Muscle of arm (tissue), 12 donors: ENCODE data around the gene ARL16. TPM values are rescaled to one million over a fixed set of nuclear protein-coding genes. Genes with fewer than 3 reads are reported as not detected.

ENCODE experiments used
- DNase-seq: peaks from one replicate; pipeline ENCODE4 v3.0.0-alpha.2; 2013
- polyA plus RNA-seq, 12 donors: library from polyadenylated mRNA; unstranded; fragments of 120-200 nt; gene quantifications; one replicate each; pipeline ENCODE4 v1.2.1, GENCODE V29; 2013; ENCODE audit not compliant: insufficient read length in 12 of 12

The ARL16 gene
- polyA plus RNA-seq, 12 donors, result 21.2 to 39.2 (median 30.1) TPM; not detected in 1

DNA sequence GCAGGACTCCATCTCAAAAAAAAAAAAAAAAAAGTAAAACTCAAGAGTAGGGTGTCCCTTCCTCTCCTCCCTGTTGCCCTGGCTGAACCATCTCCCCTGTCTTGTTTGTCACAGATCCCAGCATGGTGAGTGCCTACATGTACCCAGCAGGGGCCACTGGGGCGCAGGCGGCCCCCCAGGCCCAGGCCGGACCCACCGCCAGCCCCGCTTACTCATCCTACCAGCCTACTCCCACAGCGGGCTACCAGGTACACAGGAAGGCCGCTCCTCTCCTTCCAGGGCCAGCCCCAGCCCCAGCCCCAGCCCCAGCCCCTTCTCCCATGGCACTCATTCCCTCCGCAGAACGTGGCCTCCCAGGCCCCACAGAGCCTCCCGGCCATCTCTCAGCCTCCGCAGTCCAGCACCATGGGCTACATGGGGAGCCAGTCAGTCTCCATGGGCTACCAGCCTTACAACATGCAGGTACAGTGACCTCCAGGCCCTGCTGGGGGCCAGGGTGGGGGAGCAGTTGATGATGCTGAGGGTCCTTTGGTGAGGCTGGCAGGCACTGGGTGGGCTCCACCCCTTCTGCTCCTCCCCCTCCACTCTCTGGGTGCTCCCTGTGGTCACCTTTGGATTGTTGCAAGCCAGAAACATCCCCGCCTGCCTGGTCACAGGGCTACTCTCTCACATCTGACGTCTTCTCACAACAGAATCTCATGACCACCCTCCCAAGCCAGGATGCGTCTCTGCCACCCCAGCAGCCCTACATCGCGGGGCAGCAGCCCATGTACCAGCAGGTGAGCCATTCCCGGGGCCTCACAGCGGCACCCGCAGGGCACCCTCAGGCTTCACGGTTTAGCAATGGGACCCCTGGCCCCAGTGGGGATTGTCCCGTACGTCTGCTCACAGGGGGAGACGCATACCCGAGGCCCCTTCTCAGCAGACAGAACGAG lies 17.0 kb upstream of the ARL16 start:
- no peak for DNase-seq

DNA sequence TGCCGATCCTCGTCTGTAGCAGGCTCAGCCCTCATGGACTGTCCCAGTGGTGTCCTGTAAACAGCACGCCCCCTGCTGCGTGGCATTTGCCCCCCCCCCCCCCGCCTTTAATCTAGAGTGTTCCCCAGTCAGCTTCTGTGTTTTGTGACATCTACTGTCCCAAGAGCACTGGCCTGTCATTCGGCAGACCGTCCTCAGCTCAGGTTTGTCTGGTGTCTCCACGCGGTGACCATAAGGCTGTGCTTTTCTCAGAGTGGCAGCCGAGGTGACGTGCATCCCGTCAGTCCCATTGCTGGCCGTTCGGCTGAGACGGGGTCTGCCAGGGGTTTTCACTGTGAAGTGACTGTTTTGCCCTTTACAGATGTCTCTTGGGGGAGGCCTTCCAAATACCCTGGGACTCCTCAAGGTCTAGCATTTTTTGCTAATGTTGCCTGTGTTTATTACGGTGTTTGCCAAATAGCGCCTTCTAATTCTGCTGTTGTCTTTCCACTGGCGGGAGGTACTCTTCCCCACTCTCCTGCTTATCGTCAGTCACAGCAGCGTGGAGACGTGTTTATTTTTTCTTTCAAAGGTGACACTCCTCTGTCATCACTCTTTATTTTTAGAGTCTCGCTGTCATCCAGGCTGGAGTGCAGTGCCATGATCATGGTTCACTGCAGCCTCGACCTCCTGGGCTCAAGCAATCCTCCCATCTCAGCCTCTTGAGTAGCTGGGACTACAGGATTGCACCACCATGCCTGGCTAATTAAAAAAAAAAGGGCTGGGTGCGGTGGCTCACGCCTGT lies 13.9 kb upstream of the ARL16 start:
- DNase-seq, result no peak

DNA sequence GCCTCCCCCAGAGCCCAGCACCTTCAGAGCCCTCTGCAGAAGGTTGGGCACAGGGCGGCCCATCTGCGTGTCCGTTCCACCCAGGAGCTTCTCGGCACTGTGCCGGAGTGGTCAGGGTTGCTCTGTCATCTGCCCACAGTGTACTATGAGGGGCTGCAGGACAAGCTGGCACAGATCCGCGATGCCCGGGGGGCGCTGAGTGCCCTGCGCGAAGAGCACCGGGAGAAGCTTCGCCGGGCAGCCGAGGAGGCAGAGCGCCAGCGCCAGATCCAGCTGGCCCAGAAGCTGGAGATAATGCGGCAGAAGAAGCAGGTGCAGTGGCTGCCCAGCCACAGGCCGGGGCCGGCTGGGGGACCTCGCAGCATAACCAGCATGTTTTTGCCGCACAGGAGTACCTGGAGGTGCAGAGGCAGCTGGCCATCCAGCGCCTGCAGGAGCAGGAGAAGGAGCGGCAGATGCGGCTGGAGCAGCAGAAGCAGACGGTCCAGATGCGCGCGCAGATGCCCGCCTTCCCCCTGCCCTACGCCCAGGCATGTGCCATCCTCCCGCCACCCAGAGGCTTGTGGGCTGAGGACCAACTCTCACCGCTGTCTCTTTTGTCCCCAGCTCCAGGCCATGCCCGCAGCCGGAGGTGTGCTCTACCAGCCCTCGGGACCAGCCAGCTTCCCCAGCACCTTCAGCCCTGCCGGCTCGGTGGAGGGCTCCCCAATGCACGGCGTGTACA lies 12.8 kb upstream of the ARL16 start:
- no peak for DNase-seq

DNA sequence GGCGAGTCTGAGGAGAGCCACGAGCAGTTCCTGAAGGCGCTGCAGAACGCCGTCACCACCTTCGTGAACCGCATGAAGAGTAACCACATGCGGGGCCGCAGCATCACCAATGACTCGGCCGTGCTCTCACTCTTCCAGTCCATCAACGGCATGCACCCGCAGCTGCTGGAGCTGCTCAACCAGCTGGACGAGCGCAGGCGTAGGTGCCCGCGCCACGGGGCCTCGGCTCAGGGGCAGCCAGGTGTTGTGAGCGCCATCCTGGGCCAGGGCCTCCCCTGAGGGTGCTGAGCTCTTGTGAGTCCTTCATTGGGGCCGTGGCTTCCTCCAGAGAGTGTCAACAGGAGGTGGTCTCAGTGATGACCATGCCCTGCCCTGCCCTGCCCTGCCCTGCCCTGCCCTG lies 12.2 kb upstream of the ARL16 start:
- no peak for DNase-seq

DNA sequence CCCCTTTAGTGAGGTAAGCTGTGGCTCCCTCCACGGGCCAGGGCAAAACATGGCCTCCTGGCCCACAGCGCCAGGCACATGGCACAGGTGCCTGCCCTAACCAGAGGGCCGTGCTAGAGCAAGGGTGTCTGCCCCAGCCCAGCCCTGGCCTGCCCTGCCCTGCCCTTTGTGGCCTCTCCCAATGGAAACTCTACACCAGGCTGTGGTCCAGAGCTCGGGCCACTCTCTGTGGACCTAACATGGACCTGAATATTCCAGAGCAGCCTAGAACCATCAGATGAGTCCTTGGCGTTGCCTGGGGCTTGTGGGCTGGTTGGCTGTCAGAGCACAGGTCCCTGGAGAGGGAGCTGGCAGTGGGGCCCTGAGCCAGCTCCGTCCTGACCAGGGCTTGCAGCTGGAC lies 11.6 kb upstream of the ARL16 start:
- DNase-seq, result no peak

DNA sequence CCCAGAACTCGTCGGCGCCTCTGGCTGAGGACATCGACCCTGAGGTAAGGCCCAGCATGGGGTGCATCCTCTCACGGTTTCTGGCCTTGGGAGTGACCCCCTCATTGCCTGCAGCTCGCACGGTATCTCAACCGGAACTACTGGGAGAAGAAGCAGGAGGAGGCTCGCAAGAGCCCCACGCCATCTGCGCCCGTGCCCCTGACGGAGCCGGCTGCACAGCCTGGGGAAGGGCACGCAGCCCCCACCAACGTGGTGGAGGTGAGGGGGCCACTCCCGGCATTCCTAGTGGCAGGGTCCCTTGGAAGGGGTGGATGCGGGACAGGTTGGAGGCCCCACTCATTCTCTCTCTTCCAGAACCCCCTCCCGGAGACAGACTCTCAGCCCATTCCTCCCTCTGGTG lies 11.2 kb upstream of the ARL16 start:
- DNase-seq, result no peak

DNA sequence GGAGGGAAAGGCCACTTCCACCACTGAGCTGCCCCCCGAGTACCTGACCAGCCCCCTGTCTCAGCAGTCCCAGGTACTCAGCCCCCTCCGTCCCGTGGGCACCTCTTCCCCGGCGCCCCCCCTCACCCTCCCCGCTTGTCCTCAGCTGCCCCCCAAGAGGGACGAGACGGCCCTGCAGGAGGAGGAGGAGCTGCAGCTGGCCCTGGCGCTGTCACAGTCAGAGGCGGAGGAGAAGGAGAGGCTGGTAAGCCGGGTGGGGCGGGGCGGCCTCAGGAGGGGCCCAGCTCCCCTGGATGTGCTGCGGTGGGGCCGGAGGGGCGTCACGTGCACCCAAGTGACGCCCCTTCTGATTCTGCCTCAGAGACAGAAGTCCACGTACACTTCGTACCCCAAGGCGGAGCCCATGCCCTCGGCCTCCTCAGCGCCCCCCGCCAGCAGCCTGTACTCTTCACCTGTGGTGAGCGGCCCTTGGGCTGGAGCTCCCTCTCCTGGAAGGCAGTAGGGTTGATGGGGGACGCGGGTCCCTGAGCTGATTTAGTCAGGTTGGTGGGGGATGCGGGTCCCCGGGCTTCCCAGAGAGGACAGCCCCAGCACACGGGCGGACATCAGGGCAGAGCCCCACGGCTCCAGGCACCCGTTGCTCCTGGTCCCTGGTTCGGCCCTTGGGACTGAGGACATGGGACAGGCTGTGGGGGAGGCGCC lies 10.1 kb upstream of the ARL16 start:
- DNase-seq, result no peak

DNA sequence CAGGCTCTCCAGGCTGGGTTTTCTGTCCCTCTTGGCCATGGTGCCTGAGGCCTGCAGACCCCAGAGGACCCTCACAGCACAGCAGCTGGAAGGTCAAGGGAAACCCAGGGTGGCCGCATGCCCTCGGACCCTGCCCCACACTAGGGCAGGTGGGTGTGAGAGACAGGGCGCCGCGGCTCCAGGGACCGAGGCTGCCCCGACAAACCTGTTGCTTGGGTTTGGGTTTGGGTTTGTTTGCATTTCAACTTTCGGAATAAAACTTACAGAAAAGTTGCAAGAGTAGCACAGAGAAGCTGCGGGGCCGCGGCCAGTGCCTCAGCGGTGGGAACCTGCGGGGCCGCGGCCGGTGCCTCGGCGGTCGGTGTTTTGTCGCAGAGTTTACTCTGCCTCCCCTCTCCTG lies 8.0 kb upstream of the ARL16 start:
- no peak for DNase-seq

DNA sequence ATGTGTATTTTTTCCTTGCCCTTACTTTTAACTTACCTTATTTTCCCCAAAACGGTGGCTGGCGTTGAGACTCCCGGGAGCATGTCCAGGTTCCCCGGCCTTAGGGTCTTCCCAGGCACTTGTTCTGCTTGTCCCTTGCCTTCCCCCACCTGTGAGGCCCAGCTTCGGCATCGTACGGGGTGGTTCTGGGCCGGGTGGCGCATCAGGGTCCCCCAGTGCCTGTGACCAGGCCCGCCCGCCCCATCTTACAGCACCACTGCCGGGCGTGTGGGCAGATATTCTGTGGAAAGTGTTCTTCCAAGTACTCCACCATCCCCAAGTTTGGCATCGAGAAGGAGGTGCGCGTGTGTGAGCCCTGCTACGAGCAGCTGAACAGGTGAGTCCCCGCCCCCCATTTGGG lies 7.6 kb upstream of the ARL16 start:
- DNase-seq, result no peak

DNA sequence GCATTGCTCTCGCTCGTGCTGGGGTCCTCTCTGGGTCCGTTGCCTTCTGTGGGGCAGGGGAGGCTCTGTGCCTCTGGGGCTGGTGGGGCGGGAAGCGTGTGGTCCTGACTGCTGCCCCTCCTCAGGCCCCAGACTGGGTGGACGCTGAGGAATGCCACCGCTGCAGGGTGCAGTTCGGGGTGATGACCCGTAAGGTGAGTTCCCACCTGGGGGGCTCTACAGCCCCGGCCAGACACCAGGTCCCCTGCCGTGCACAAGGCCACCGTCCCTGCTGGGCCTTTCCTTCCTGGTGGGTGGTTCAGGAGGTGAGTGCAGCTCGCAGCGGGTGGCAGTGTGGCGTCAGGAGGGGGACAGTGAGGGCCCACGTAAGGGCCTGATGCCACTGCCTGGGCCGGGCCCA lies 7.0 kb upstream of the ARL16 start:
- no peak for DNase-seq

DNA sequence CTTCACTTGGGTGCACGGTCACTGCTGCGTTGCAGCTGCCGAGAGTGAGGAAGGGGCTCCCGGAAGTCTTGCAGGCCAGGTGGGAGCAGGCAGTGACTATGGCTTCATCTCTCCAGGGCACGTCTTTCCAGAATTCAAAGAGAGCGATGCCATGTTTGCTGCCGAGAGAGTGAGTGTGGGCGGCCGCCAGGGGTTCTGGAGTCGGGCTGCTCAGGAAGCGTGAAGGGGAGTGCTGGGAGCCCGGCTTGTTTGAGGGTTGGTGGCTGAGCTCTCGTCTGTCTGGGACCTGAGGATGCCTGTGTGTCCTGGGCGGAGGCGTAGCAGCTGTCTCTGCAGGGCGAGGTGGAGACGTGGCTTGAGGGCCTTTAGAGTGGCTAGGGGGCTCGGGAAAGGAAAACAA lies 6.5 kb upstream of the ARL16 start:
- DNase-seq, result no peak

DNA sequence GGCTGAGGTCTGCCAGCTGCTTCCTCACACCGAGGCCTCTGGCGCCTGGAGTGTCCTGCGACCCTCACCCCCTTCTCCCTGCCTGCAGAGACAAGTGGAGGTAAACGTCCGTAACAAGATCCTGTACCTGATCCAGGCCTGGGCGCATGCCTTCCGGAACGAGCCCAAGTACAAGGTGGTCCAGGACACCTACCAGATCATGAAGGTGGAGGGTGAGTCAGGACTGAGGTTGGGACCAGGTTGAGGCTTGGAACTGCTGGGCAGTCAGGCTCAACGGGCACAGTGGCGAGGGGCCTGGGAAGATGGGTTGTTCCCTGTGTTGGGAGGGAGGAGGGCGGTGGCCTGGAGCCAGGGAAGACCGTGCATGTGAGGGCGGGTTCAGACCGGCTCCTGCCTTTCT lies 5.0 kb upstream of the ARL16 start:
- DNase-seq, result no peak

DNA sequence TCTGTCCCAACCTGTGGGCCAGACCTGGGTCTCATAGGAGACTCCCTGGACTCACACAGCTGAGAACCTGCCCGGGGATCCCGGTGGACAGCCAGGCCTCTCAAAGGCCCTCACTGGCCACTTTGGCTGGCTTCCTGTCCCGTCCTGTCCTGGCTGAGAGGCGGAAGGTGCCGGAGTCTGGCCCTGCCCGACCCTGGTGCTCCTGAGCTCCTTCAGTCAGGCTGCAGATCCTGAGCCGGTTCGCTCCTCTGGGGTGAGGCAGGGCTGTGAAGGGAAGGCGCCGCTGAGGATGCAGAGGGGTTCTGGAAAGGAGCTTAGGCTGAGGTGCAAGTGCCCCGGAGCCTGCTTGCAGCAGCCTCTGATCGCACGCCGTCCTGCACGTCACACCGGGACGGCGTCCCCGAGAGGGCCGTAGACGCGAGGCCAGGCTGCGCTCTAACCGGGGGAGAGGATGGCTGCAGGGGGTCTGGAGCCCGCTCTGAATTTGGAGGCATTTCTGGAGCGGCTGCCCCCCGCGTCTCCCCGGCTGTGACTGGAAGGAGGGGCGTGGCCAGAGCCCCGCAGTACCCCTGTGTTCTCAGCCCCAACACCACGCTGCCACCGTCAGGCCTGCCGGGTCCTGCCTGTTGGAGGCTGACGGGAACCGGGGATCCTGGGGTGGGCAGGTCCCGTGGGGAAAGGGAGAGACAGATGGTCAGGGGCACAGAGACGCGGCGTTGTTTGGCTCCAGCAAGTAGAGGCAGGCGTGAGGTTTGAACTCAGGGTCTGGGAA lies 4.4 kb upstream of the ARL16 start:
- DNase-seq, result no peak

DNA sequence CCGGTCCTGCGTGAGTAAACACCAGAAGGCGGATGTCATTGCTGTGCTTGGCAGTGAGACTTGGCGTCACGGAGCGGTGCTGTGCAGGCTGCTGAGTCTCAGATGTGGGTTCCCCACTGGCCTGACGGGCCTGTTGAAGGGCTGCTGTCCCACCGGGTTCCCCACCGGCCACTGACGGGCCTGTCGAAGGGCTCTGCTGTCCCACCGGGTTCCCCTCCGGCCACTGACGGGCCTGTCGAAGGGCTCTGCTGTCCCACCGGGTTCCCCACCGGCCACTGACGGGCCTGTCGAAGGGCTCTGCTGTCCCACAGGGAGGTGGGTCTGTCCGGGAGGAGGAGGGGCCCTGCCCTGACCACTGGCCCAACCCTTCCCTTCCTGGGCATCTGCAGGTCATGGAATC lies 3.0 kb upstream of the ARL16 start:
- no peak for DNase-seq

DNA sequence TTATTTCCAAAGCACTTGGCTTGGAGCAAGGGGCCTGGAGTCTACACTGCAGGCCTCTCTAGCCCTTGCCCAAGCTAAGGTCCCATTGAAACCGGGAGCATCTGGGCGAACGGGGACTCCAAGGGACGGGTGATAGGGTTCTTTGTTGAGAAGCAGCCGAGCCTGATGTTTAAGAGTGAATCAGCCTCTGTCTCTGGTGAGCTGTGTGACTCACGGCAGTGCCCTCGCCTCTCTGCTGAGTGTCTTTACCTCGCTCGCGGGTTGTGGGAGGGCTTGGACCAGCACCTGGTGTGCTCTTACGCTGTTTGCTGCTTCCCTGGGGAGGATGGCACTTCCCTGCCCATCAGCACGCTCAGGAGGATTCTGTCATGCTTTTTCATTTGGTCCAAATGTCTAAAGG lies 1.5 kb upstream of the ARL16 start:
- no peak for DNase-seq

DNA sequence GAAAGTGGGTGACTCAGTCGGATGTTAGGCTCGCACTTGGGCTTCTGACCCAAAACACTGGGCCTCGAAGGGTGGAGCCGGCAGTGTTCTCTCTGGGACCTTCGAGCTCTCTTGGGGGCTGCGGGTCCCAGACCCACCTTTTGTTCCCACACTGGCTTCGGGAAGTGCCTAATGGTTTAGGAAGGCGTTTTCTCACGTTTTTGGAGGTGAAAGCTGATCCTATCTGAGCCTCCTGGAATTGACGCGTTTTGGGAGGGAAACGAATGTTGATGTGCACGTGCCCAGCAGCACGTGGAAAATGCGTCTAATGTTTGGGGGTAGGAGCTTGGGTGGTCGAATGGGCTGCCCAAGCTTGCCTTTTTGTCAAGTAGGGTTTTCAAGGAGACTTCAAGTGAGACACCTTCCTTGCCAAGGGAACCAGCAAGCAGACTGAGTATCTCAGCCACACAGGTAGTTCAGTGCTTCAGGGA lies 880 bp upstream of the ARL16 start:
- DNase-seq, result no peak

DNA sequence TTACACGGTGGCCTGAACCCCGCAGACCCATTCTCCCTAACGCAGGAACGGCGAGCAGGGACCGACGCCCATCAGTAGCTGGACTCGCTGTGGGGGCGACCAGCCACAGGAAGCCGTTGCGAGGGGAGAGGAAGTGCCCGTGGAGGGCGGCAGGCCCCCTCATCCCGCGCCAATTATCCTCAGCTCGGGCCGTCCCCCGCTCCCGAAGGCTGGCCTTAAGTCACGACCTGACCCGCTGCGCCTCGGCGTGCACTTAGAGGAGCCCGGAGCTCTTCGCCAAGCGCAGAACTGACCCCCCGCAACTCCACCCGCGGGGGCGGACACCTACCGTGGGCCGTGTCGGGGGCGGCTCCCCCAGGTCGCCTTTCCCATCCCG lies 401 bp downstream of the ARL16 start:
- no peak for DNase-seq

DNA sequence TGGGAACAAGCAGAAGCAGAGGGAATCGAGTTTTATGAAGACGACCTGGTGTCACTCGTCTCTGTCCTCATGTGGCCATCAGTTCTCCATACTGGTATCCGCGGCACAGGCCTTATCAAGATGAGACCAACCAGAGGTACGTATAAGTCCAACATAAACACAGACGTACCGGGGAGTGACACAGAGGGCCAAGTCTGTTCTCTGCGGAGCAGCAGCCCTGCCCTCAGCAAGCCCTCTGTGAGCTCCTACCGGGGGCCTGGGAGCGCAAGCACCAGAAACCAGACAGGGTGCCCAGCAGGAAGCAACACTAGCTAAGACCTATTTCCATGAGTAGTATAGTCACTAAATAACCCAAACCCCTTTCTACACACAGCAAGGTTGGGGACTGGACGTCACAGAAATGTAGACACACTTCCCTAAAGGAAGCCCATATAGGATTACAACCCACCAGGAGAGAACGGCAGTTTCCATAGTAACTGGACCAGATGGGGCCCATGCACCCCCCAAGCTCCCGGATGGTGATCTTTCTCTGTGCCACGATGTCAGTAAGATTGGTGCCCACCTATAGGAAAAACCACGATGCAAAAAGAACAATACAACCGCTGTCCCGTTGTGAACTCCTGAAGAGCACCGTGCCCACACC lies 911 bp downstream of the ARL16 start:
- DNase-seq, result no peak

DNA sequence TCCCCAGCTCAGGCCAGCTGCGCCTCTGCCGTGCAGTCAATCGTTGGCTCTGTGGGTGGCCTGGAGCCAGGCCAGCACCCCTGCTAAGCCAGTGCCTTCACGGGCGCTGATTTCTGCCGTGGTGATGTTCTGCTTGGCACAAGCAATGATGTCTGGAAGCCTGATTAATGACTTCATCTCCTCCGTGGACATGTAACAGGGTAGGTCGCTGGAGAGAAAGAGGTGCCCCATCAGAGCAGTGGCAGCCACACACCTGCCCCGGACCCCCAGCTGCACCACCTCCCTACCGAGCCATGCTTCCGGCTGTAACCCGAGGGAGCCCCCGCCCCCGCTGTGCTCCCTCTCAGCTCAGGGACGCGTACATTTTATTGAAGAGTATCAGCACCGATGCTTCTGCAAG lies 1.9 kb downstream of the ARL16 start:
- DNase-seq, result no peak

DNA sequence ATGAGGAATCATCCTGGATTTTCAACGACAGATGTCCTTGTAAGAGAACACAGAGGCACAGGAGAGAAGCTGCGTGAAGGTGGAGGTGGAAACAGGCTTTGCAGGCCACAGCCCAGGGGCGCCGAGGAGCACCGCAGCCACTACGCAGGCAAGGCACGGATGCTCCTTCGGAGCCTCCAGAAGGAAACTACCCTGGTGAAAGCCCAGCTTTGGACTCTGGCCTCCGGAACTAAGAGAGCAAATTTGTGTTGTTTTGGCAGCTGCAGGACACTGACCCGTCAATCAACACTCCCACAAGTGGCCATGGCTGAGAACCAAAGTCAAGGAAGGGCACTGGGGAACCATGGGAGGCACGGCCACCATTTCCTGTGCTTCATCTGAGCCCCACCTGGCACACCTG lies 3.4 kb downstream of the ARL16 start:
- no peak for DNase-seq

DNA sequence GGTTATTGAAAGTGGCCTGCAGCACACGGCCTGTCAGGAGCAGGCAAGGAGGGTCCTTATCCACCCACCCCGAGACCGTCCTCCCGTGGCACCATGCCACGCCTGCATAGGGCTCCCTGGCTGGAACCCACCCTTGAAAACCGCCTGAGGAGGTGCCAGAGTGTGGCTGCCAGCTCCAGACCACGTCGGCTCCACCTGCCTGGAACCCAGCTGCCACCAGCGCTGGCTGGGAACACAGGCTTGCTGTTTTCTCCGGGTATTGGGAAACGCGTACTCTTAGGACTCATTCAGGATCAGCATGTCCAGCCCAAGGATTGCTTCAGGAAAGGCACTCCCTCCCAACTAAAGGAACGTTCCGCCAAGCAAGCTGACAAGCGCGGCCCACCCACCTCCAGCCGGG lies 6.7 kb downstream of the ARL16 start:
- DNase-seq, result no peak
